Activated B cell treated with CpG ODN at 0.5 μM for 24 hours (primary cell): ENCODE results near the gene VAC14. TPM values are rescaled to one million over a fixed set of nuclear protein-coding genes. Genes with fewer than 3 reads are reported as not detected.

Source experiments
- ATAC-seq: fragments of 200-7000 bp; cut with Tn5 transposase; one replicate; pipeline ENCODE4 v1.10.0; 2021; ENCODE audit warnings: low read depth, mild to moderate bottlenecking, moderate library complexity
- CTCF ChIA-PET: fragments of 350-600 bp; sonication (Branson Sonifier 250); formaldehyde crosslinking; loops from one replicate; lab custom pipeline; 2021; ENCODE audit warnings: antibody characterized with exemption; lab: Charles Lee
- POLR2A ChIA-PET: fragments of 350-600 bp; sonication (Branson Sonifier 250); formaldehyde crosslinking; loops from one replicate; lab custom pipeline; 2021; ENCODE audit warnings: antibody characterized with exemption; lab: Charles Lee
- DNase-seq: peaks from one replicate; pipeline ENCODE4 v3.0.0; 2022
- H3K27ac Mint-ChIP-seq: one replicate; pipeline ENCODE4 v1.8.0; 2020; ENCODE audit warnings: mixed read lengths
- H3K27me3 Mint-ChIP-seq: one replicate; pipeline ENCODE4 v1.8.0; 2021; ENCODE audit warnings: mixed read lengths
- H3K36me3 Mint-ChIP-seq: one replicate; pipeline ENCODE4 v1.8.0; 2021; ENCODE audit warnings: low read depth, mixed read lengths
- H3K4me1 Mint-ChIP-seq: one replicate; pipeline ENCODE4 v1.8.0; 2021; ENCODE audit warnings: mixed read lengths
- H3K4me3 Mint-ChIP-seq: one replicate; pipeline ENCODE4 v1.8.0; 2020; ENCODE audit warnings: mild to moderate bottlenecking, mixed read lengths
- H3K9me3 Mint-ChIP-seq: one replicate; pipeline ENCODE4 v1.8.0; 2020; ENCODE audit warnings: mixed read lengths
- CTCF ChIP-seq: fragments of 200-600 bp; IDR thresholded peaks from one replicate; pipeline ENCODE4 v1.8.0; 2022; ENCODE audit warnings: antibody characterized with exemption, mild to moderate bottlenecking
- intact Hi-C: fragments of 100-400 bp; cut with micrococcal nuclease; formaldehyde crosslinking; loops from one replicate; pipeline ENCODE4 v1.15.1; 2024
- total RNA-seq: library from RNA; stranded (reverse); gene quantifications from 2 replicates; pipeline ENCODE4 v1.2.3, GENCODE V29; 2022

Gene VAC14
- total RNA-seq, 1 donor from 2014 or later, result 53.4 TPM

GRCh38 chr16:70703041-70703834 is 97.7 kb downstream of the VAC14 start:
- TF ChIP-seq CTCF, result no peak
- DNase-seq (no peak), ATAC-seq (no peak)
- CTCF ChIA-PET, result no interaction called here
- Mint-ChIP-seq H3K4me3 (no peak overlapping the region), H3K4me1 (no peaks in the 10 kb centered on the region), H3K27ac (no peak overlapping the region), H3K36me3 (peaks cover 24% of the 10 kb centered on the region), H3K9me3 (no peaks in the 10 kb centered on the region), H3K27me3 (no peaks in the 10 kb centered on the region)
- intact Hi-C loops, result no loop called here
- POLR2A ChIA-PET, result no interaction called here

- DNase-seq, result no peak
- ChIA-PET CTCF (no interaction called here), POLR2A (no interaction called here)
- H3K4me1 Mint-ChIP-seq, result no peaks in the 10 kb centered on the region
- no peak for TF ChIP-seq CTCF
- no peak for ATAC-seq
- no peak overlapping the region for H3K27ac Mint-ChIP-seq
- no peaks in the 10 kb centered on the region for H3K9me3 Mint-ChIP-seq
- no peaks in the 10 kb centered on the region for H3K27me3 Mint-ChIP-seq
- no peak overlapping the region for H3K4me3 Mint-ChIP-seq
- peaks cover 24% of the 10 kb centered on the region for H3K36me3 Mint-ChIP-seq
- intact Hi-C loops, result no loop called here
Measured at GRCh38 chr16:70702624-70703023, 98.3 kb downstream of the VAC14 start.

- Mint-ChIP-seq H3K4me3 (no peak overlapping the region), H3K4me1 (no peaks in the 10 kb centered on the region), H3K27ac (no peak overlapping the region), H3K27me3 (no peaks in the 10 kb centered on the region), H3K36me3 (peaks cover 23% of the 10 kb centered on the region), H3K9me3 (no peaks in the 10 kb centered on the region)
- DNase-seq (no peak), ATAC-seq (no peak)
- ChIA-PET POLR2A (no interaction called here), CTCF (no interaction called here)
- TF ChIP-seq CTCF, result no peak
- intact Hi-C loops, result no loop called here
Measured at GRCh38 chr16:70701998-70702397, 99.0 kb downstream of the VAC14 start.

GRCh38 chr16:70701596-70701995 is 99.4 kb downstream of the VAC14 start:
- no peak for ATAC-seq
- intact Hi-C loops, result no loop called here
- no peak for TF ChIP-seq CTCF
- no peak overlapping the region for H3K27ac Mint-ChIP-seq
- ChIA-PET CTCF (no interaction called here), POLR2A (no interaction called here)
- H3K4me3 Mint-ChIP-seq, result no peak overlapping the region
- no peaks in the 10 kb centered on the region for H3K9me3 Mint-ChIP-seq
- H3K36me3 Mint-ChIP-seq, result peaks cover 25% of the 10 kb centered on the region
- no peaks in the 10 kb centered on the region for H3K27me3 Mint-ChIP-seq
- no peaks in the 10 kb centered on the region for H3K4me1 Mint-ChIP-seq
- no peak for DNase-seq

- no peak for ATAC-seq
- intact Hi-C loops, result no loop called here
Measured at GRCh38 chr16:70701036-70701435, 99.9 kb downstream of the VAC14 start.

More at GRCh38 chr16:70701036-70701435, 99.9 kb downstream of the VAC14 start:
- H3K27me3 Mint-ChIP-seq, result no peaks in the 10 kb centered on the region
- H3K9me3 Mint-ChIP-seq, result no peaks in the 10 kb centered on the region
- no peak overlapping the region for H3K27ac Mint-ChIP-seq
- DNase-seq, result no peak
- no peak overlapping the region for H3K4me3 Mint-ChIP-seq
- ChIA-PET POLR2A (no interaction called here), CTCF (no interaction called here)
- H3K36me3 Mint-ChIP-seq, result peaks cover 25% of the 10 kb centered on the region
- no peaks in the 10 kb centered on the region for H3K4me1 Mint-ChIP-seq
- no peak for TF ChIP-seq CTCF
